Neural progenitor cell (in vitro differentiated cells): Measurements from ENCODE around the gene RBM28.

Source experiments
- CTCF ChIP-seq: fragments of 200-600 bp; sonication (generic); IDR thresholded peaks from 2 replicates; pipeline ENCODE4 v1.5.1; 2017; ENCODE audit warnings: antibody characterized with exemption, mild to moderate bottlenecking
- EZH2 ChIP-seq: fragments of 200-600 bp; sonication (generic); IDR thresholded peaks from 2 replicates; pipeline ENCODE4 v1.6.1; 2017; ENCODE audit warnings: antibody characterized with exemption, mild to moderate bottlenecking, moderate library complexity

- no peak for TF ChIP-seq CTCF
- no peak for TF ChIP-seq EZH2
Measured at GRCh38 chr7:128389085-128389617, 45.4 kb upstream of the RBM28 start.
